A673 (cell line): ENCODE results near the gene CRISPLD2.

Source experiments
- EZH2 ChIP-seq: fragments of 200-600 bp; sonication (generic); IDR thresholded peaks from 2 replicates; pipeline ENCODE4 v1.6.1; 2017; ENCODE audit warnings: borderline replicate concordance, low read depth, mild to moderate bottlenecking, mixed read lengths, antibody characterized with exemption, low read length; ENCODE audit not compliant: poor library complexity, severe bottlenecking
- TF ChIP-seq, protein P1 (sequence below): fragments of 300-800, 200-600 bp; sonication (generic); conservative IDR thresholded peaks from 2 replicates; pipeline ENCODE4 v1.5.1; 2017; ENCODE audit warnings: low read depth, mild to moderate bottlenecking, antibody characterized with exemption, low read length, moderate library complexity, mixed read lengths

DNA sequence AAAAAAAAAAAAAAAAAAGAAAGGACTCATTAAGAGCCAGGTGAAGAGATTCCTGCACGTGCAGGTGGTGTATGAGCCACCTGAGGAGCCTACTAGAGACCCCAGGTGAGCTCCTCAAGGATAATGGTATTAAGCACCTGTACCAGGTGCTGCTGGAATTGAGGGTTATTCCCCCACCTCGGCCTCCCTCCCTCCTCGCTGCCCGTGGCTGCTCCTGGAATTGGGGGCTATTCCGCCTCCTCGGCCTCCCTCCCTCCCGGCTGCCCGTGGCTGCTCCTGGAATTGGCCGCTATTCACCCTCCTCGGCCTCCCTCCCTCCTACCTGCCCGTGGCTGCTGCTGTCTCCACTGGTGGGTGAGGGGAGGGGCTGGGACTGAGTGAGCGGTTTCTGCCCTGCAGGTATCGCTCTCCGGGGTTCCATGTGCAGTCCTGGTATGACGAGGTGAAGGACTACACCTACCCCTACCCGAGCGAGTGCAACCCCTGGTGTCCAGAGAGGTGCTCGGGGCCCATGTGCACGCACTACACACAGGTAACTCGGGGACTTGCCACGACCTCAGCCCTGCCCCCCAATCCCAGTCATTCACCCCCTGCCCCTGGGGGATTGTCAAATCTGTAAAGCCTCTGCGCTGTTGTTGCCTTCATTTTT, 29.3 kb downstream of the CRISPLD2 start:
- TF ChIP-seq, protein P1, sequence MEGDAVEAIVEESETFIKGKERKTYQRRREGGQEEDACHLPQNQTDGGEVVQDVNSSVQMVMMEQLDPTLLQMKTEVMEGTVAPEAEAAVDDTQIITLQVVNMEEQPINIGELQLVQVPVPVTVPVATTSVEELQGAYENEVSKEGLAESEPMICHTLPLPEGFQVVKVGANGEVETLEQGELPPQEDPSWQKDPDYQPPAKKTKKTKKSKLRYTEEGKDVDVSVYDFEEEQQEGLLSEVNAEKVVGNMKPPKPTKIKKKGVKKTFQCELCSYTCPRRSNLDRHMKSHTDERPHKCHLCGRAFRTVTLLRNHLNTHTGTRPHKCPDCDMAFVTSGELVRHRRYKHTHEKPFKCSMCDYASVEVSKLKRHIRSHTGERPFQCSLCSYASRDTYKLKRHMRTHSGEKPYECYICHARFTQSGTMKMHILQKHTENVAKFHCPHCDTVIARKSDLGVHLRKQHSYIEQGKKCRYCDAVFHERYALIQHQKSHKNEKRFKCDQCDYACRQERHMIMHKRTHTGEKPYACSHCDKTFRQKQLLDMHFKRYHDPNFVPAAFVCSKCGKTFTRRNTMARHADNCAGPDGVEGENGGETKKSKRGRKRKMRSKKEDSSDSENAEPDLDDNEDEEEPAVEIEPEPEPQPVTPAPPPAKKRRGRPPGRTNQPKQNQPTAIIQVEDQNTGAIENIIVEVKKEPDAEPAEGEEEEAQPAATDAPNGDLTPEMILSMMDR: no peak
- no peak for TF ChIP-seq EZH2
